ENCODE measurements around the gene DNAH17. TPM values are rescaled to one million over a fixed set of nuclear protein-coding genes. Genes with fewer than 3 reads are reported as not detected.

Gene DNAH17
- total and polyA plus RNA-seq, 2 donors (not counting 1 experiment from before 2014, with no cell fraction given): 0.01 to 0.12 TPM

DNA sequence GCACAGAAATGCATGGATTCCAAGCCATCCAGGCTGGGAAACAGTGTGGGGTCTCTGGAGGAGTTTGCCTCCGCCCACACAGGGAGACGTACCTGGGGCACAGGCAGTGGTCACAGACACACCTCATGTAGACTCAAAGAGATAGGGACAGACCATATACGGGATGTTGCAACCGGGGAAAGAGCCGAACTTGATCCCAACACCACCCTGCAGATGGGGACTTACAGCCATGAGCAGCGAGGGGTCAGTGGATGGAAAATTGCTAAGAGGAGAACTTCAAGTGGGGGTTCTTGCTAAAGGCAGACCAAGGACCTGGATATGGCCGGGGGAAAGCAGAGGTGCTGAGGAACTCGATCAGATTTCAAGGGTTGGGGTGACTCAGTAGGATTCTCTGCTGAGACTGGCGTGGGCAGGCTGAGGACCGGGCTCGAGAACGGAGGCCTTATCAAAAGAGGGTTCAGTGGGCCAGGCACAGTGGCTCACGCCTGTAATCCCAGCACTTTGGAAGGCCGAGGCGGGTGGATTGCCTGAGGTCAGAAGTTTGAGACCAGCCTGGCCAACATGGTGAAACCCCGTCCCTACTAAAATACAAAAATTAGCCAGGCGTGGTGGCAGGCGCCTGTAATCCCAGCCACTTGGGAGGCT, 12.0 kb upstream of the DNAH17 start:
- Histone ChIP-seq H3K27me3 (replicated peaks in 1 of 4; ENCODE audit: control extremely low read depth in 1 of 4, control insufficient read depth in 3 of 4, insufficient read depth in 4 of 4, low read length in 3 of 4) (peaks cover 0 to 6% (median under 1%) of the 10 kb centered on the region in 4 experiments), H3K4me2 (replicated peaks; ENCODE audit: low read depth, low read length, poor library complexity, severe bottlenecking) (no peak overlapping the region), H3K27ac (ENCODE audit: low read length in 2 of 2) (no peak overlapping the region), H2AFZ (ENCODE audit: insufficient read depth, low read depth, low read length, poor library complexity, severe bottlenecking) (no peak overlapping the region), H3K9me3 (ENCODE audit: control extremely low read depth in 1 of 3, control insufficient read depth in 2 of 3, insufficient read depth in 1 of 3, low read length in 2 of 3) (no peaks in the 10 kb centered on the region), H3K79me2 (ENCODE audit: control insufficient read depth, insufficient read depth, low read length) (no peaks in the 10 kb centered on the region), H3K4me1 (ENCODE audit: control insufficient read depth in 2 of 2, insufficient read depth in 2 of 2, low read length in 2 of 2) (peaks cover 5 to 7% of the 10 kb centered on the region in 2 donors), H3K36me3 (replicated peaks in 1 of 2; ENCODE audit: control extremely low read depth in 1 of 2, control insufficient read depth in 1 of 2, extremely low read depth in 1 of 2, insufficient read depth in 2 of 2, low read length in 1 of 2) (no peaks in the 10 kb centered on the region), H3K4me3 (ENCODE audit: control extremely low read depth in 1 of 5, extremely low read depth in 1 of 5, insufficient read depth in 1 of 5, low read depth in 2 of 5, low read length in 4 of 5) (no peak overlapping the region), H4K20me1 (ENCODE audit: control insufficient read depth, insufficient read depth, low read length, poor library complexity, severe bottlenecking) (no peaks in the 10 kb centered on the region), H3K9ac (ENCODE audit: low read length) (no peak overlapping the region)
- peaks cover 6% of the 10 kb centered on the region for H3K4me1 Mint-ChIP-seq
- no peak for TF ChIP-seq EZH2 (IDR thresholded peaks at IDR 0.05; ENCODE audit: borderline replicate concordance, insufficient read depth, low read depth, low read length, poor library complexity, severe bottlenecking)
- TF ChIP-seq, protein P1, sequence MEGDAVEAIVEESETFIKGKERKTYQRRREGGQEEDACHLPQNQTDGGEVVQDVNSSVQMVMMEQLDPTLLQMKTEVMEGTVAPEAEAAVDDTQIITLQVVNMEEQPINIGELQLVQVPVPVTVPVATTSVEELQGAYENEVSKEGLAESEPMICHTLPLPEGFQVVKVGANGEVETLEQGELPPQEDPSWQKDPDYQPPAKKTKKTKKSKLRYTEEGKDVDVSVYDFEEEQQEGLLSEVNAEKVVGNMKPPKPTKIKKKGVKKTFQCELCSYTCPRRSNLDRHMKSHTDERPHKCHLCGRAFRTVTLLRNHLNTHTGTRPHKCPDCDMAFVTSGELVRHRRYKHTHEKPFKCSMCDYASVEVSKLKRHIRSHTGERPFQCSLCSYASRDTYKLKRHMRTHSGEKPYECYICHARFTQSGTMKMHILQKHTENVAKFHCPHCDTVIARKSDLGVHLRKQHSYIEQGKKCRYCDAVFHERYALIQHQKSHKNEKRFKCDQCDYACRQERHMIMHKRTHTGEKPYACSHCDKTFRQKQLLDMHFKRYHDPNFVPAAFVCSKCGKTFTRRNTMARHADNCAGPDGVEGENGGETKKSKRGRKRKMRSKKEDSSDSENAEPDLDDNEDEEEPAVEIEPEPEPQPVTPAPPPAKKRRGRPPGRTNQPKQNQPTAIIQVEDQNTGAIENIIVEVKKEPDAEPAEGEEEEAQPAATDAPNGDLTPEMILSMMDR (IDR thresholded peaks at IDR 0.05): no peak
- H3K4me3 Mint-ChIP-seq: no peak overlapping the region
- intact Hi-C loops (cut with micrococcal nuclease): no loop called here
- H3K9me3 Mint-ChIP-seq (ENCODE audit: insufficient read depth): no peaks in the 10 kb centered on the region
- H3K27ac Mint-ChIP-seq: no peak overlapping the region
- WGBS (ENCODE audit: insufficient coverage): 87% methylated on average over 15 of the region's 18 CpGs
- POLR2A ChIA-PET: no interaction called here
- CTCF ChIA-PET: no interaction called here
- ATAC-seq (ENCODE audit: low read depth): no peak
- DNase-seq: no peak
- H3K27me3 Mint-ChIP-seq: peaks cover 26% of the 10 kb centered on the region

DNA sequence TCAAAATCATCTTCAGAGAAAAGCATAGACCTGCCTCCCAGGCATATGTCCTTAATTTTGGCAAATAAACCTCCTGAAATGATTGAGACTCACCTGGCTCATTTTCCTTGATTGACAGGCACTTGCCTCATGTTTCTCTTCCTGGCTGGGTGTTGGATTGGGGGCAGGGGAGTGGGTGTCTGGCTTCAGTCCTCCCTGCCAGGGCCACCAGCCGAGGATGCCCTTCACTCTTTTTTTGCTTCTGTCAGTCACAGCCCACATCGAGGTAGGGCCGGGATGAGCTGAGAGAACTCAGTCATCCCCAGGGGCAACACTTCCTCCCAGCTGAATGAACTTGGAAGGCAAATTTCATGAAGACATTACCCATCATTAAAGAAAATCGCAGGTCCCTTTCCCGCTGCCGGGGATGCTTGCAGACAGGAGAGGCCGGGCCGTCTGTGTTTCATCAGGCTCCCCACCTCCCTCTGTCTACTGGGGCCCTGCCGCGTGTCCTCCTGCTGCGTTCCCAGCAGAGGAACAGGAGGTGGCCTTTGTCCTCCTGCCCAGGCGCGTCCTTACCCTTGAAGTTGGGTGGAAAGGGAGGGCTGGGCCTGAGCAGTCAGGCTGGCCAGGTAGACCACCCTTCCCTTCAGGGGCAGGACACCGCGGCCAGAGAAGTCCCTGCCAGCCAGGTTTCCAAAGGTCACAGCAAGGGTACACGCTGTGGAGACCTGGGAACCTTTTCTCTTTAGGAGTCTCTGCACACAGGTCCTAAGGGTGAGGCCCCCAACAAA, 11.2 kb upstream of the DNAH17 start:
- peaks cover 30% of the 10 kb centered on the region for H3K27me3 Mint-ChIP-seq
- no peak overlapping the region for H3K4me2 ChIP-seq (replicated peaks; ENCODE audit: low read depth, low read length, poor library complexity, severe bottlenecking)
- no peak overlapping the region for H3K4me3 ChIP-seq (ENCODE audit: control extremely low read depth in 1 of 5, extremely low read depth in 1 of 5, insufficient read depth in 1 of 5, low read depth in 2 of 5, low read length in 4 of 5)
- TF ChIP-seq, protein P1 (IDR thresholded peaks at IDR 0.05): no peak
- no peak for TF ChIP-seq EZH2 (IDR thresholded peaks at IDR 0.05; ENCODE audit: borderline replicate concordance, insufficient read depth, low read depth, low read length, poor library complexity, severe bottlenecking)
- no peaks in the 10 kb centered on the region for H3K79me2 ChIP-seq (ENCODE audit: control insufficient read depth, insufficient read depth, low read length)
- H4K20me1 ChIP-seq (ENCODE audit: control insufficient read depth, insufficient read depth, low read length, poor library complexity, severe bottlenecking): no peaks in the 10 kb centered on the region
- H2AFZ ChIP-seq (ENCODE audit: insufficient read depth, low read depth, low read length, poor library complexity, severe bottlenecking): no peak overlapping the region
- no peak overlapping the region for H3K27ac ChIP-seq (ENCODE audit: low read length in 2 of 2)
- no peaks in the 10 kb centered on the region for H3K36me3 ChIP-seq (replicated peaks in 1 of 2; ENCODE audit: control extremely low read depth in 1 of 2, control insufficient read depth in 1 of 2, extremely low read depth in 1 of 2, insufficient read depth in 2 of 2, low read length in 1 of 2)
- H3K9ac ChIP-seq (ENCODE audit: low read length): no peak overlapping the region
- ChIA-PET POLR2A (no interaction called here), CTCF (no interaction called here)
- H3K27ac Mint-ChIP-seq: no peak overlapping the region
- H3K4me1 ChIP-seq (ENCODE audit: control insufficient read depth in 2 of 2, insufficient read depth in 2 of 2, low read length in 2 of 2): peaks cover 5 to 7% of the 10 kb centered on the region in 2 donors
- peaks cover 0 to under 1% (median 0%) of the 10 kb centered on the region in 3 donors for H3K9me3 ChIP-seq (ENCODE audit: control extremely low read depth in 1 of 3, control insufficient read depth in 2 of 3, insufficient read depth in 1 of 3, low read length in 2 of 3)
- H3K4me1 Mint-ChIP-seq: peaks cover 6% of the 10 kb centered on the region
- WGBS (ENCODE audit: insufficient coverage): 79% methylated on average over 11 of the region's 16 CpGs
- ATAC-seq (ENCODE audit: low read depth) (no peak), DNase-seq (no peak)
- intact Hi-C loops (cut with micrococcal nuclease): no loop called here
- no peaks in the 10 kb centered on the region for H3K9me3 Mint-ChIP-seq (ENCODE audit: insufficient read depth)
- H3K4me3 Mint-ChIP-seq: no peak overlapping the region
- peaks cover 0 to 6% (median 0%) of the 10 kb centered on the region in 4 experiments for H3K27me3 ChIP-seq (replicated peaks in 1 of 4; ENCODE audit: control extremely low read depth in 1 of 4, control insufficient read depth in 3 of 4, insufficient read depth in 4 of 4, low read length in 3 of 4)
